CD4-positive, alpha-beta memory T cell (primary cell): ENCODE data around the gene TRIM65. TPM values are rescaled to one million over a fixed set of nuclear protein-coding genes. Genes with fewer than 3 reads are reported as not detected.

Experiments used
- CTCF ChIA-PET: fragments of 350-600 bp; sonication (Branson Sonifier 250); formaldehyde crosslinking; loops from one replicate; lab custom pipeline; 2021; ENCODE audit warnings: inconsistent platforms; ENCODE audit not compliant: partially characterized antibody; lab: Charles Lee
- POLR2A ChIA-PET: fragments of 350-600 bp; sonication (Branson Sonifier 250); formaldehyde crosslinking; loops from one replicate; lab custom pipeline; 2021; ENCODE audit not compliant: partially characterized antibody; lab: Charles Lee
- DNase-seq, 5 donors: peaks; one replicate each; pipeline versions ENCODE4 v3.0.0 to v3.0.0-alpha.2; 2020 to 2022; ENCODE audit warnings: mixed read lengths in 1 of 5
- H3K27ac ChIP-seq: one replicate; pipeline ENCODE4 v1.7.0; 2013; ENCODE audit warnings: low read depth, low read length
- H3K27me3 ChIP-seq: 2 replicates; pipeline ENCODE4 v1.7.0; 2013; ENCODE audit warnings: mild to moderate bottlenecking, low read length, moderate library complexity; ENCODE audit not compliant: insufficient read depth
- H3K36me3 ChIP-seq: 2 replicates; pipeline ENCODE4 v1.7.0; 2013; ENCODE audit warnings: mild to moderate bottlenecking, low read length, moderate library complexity; ENCODE audit not compliant: insufficient read depth
- H3K4me1 ChIP-seq: 2 replicates; pipeline ENCODE4 v1.7.0; 2013; ENCODE audit warnings: mild to moderate bottlenecking, low read length, moderate library complexity; ENCODE audit not compliant: insufficient read depth
- H3K4me3 ChIP-seq, 2 donors: one replicate each; pipeline ENCODE4 v1.7.0; 2013; ENCODE audit warnings: low read length in 2 of 2, mild to moderate bottlenecking in 1 of 2
- H3K9me3 ChIP-seq, 2 donors: one replicate each; pipeline ENCODE4 v1.7.0; 2013; ENCODE audit warnings: low read length in 2 of 2, control low read depth in 1 of 2; ENCODE audit not compliant: control insufficient read depth in 1 of 2
- H3K27ac Mint-ChIP-seq, 7 donors: one replicate each; pipeline ENCODE4 v1.8.0; 2020 to 2021; ENCODE audit warnings: mixed read lengths in 7 of 7, mild to moderate bottlenecking in 6 of 7, inconsistent platforms in 3 of 7, moderate library complexity in 3 of 7
- H3K27me3 Mint-ChIP-seq, 2 donors: one replicate each; pipeline ENCODE4 v1.8.0; 2020 to 2021; ENCODE audit warnings: mixed read lengths in 2 of 2
- H3K36me3 Mint-ChIP-seq, 2 donors: one replicate each; pipeline ENCODE4 v1.8.0; 2020 to 2021; ENCODE audit warnings: mixed read lengths in 2 of 2, inconsistent platforms in 1 of 2, mild to moderate bottlenecking in 1 of 2
- H3K4me1 Mint-ChIP-seq, 4 donors: one replicate each; pipeline ENCODE4 v1.8.0; 2020 to 2021; ENCODE audit warnings: mixed read lengths in 4 of 4, mild to moderate bottlenecking in 1 of 4
- H3K4me3 Mint-ChIP-seq, 8 donors: one replicate each; pipeline ENCODE4 v1.8.0; 2020 to 2021; ENCODE audit warnings: mixed read lengths in 8 of 8, mild to moderate bottlenecking in 7 of 8, moderate library complexity in 6 of 8, inconsistent platforms in 3 of 8
- H3K9me3 Mint-ChIP-seq, 8 donors: one replicate each; pipeline ENCODE4 v1.8.0; 2020 to 2021; ENCODE audit warnings: mixed read lengths in 8 of 8, mild to moderate bottlenecking in 5 of 8, inconsistent platforms in 3 of 8, moderate library complexity in 1 of 8
- intact Hi-C: fragments of 100-400 bp; cut with micrococcal nuclease; formaldehyde crosslinking; loops from one replicate; pipeline ENCODE4 v1.15.1; 2023
- polyA plus RNA-seq, 2 donors: library from polyadenylated mRNA; unstranded; fragments of 300-500 nt; fragmentation: Illumina TruSeq; gene quantifications; one replicate each; pipeline ENCODE4 v1.2.3, GENCODE V29; 2021
- total RNA-seq, 2 experiments: library from RNA; stranded (reverse); gene quantifications; one replicate each; pipeline ENCODE4 v1.2.3, GENCODE V29; 2021

Gene TRIM65
- total and polyA plus RNA-seq, 4 experiments from 2014 or later, result 17.7 to 36.9 (median 32.6) TPM

- Mint-ChIP-seq H3K27me3 (no peaks in the 10 kb centered on the region), H3K9me3 (no peaks in the 10 kb centered on the region), H3K4me1 (peaks cover 15 to 57% (median 28%) of the 10 kb centered on the region in 4 donors), H3K36me3 (peaks cover 22 to 53% of the 10 kb centered on the region in 2 donors), H3K4me3 (no peak overlapping the region), H3K27ac (peak overlapping the region in 3 of 7 donors; percentile 18 to 55 (median 19))
- H3K36me3 ChIP-seq, result peaks cover 46% of the 10 kb centered on the region
- H3K27ac ChIP-seq, result no peak overlapping the region
- ChIA-PET CTCF (interaction anchor here (1.0 to 6.8 kb wide), 10 partner anchors 16 to 154 kb away, joined by 3 to 46 read pairs (median 5); partner anchors contain the start of gene GALK1), POLR2A (interaction anchor here (1.3 to 26.2 kb wide), 6 partner anchors 15 to 100 kb away, joined by 3 to 563 read pairs (median 110); partner anchors contain the start of genes TRIM47, TRIM65 and UNK)
- H3K4me1 ChIP-seq, result peaks cover 41% of the 10 kb centered on the region
- H3K9me3 ChIP-seq, result no peaks in the 10 kb centered on the region
- DNase-seq, result no peak
- no peaks in the 10 kb centered on the region for H3K27me3 ChIP-seq
- H3K4me3 ChIP-seq, result no peak overlapping the region
- intact Hi-C loops, result no loop called here
Observed at GRCh38 chr17:75849724-75850123, 47.0 kb downstream of the TRIM65 start.

GRCh38 chr17:75849279-75849646 lies 47.5 kb downstream of the TRIM65 start:
- no peak for DNase-seq
- Mint-ChIP-seq H3K27ac (peak overlapping the region in 3 of 7 donors; percentile 18 to 55 (median 19)), H3K4me3 (no peak overlapping the region), H3K4me1 (peaks cover 15 to 52% (median 26%) of the 10 kb centered on the region in 4 donors), H3K36me3 (peaks cover 22 to 52% of the 10 kb centered on the region in 2 donors), H3K27me3 (no peaks in the 10 kb centered on the region), H3K9me3 (no peaks in the 10 kb centered on the region)
- Histone ChIP-seq H3K9me3 (no peaks in the 10 kb centered on the region), H3K27ac (no peak overlapping the region), H3K36me3 (peaks cover 46% of the 10 kb centered on the region), H3K4me1 (peaks cover 41% of the 10 kb centered on the region), H3K4me3 (no peak overlapping the region), H3K27me3 (no peaks in the 10 kb centered on the region)
- ChIA-PET POLR2A (interaction anchor here (0.6 to 26.2 kb wide), 5 partner anchors 8 to 69 kb away, joined by 3 to 563 read pairs (median 140); partner anchors contain the start of genes TRIM47, TRIM65 and UNK), CTCF (interaction anchor here (1.0 to 6.8 kb wide), 12 partner anchors 16 to 154 kb away, joined by 3 to 46 read pairs (median 6); partner anchors contain the start of gene GALK1)
- intact Hi-C loops, result no loop called here

GRCh38 chr17:75848523-75849278 lies 48.0 kb downstream of the TRIM65 start:
- ChIA-PET CTCF (interaction anchor here (0.8 to 6.8 kb wide), 22 partner anchors 11 to 155 kb away, joined by 3 to 46 read pairs (median 4); partner anchors contain the start of gene GALK1), POLR2A (interaction anchor here (0.6 to 26.2 kb wide), 6 partner anchors 9 to 68 kb away, joined by 3 to 563 read pairs (median 110); partner anchors contain the start of genes TRIM47, TRIM65 and UNK)
- Histone ChIP-seq H3K4me1 (peaks cover 38% of the 10 kb centered on the region), H3K9me3 (no peaks in the 10 kb centered on the region), H3K27me3 (no peaks in the 10 kb centered on the region), H3K36me3 (peaks cover 46% of the 10 kb centered on the region), H3K27ac (peak overlapping the region; percentile 19), H3K4me3 (no peak overlapping the region)
- intact Hi-C loops, result loop anchor here (1.0 kb wide), 2 partner anchors 84 to 95 kb away; no protein-coding TSS in a partner anchor
- H3K4me1 Mint-ChIP-seq, result peaks cover 13 to 48% (median 26%) of the 10 kb centered on the region in 4 donors
- H3K9me3 Mint-ChIP-seq, result no peaks in the 10 kb centered on the region
- H3K27me3 Mint-ChIP-seq, result no peaks in the 10 kb centered on the region
- peak; percentile 72 to 78 (median 76) for DNase-seq
- H3K27ac Mint-ChIP-seq, result peak overlapping the region; percentile 72 to 93 (median 88)
- H3K36me3 Mint-ChIP-seq, result peaks cover 22 to 53% of the 10 kb centered on the region in 2 donors
- H3K4me3 Mint-ChIP-seq, result peak overlapping the region in 3 of 8 donors; percentile 20 to 77 (median 59)

GRCh38 chr17:75847614-75848522 lies 48.9 kb downstream of the TRIM65 start:
- Histone ChIP-seq H3K27me3 (no peaks in the 10 kb centered on the region), H3K36me3 (peaks cover 46% of the 10 kb centered on the region), H3K27ac (peak overlapping the region; percentile 19), H3K4me3 (no peak overlapping the region), H3K9me3 (no peaks in the 10 kb centered on the region), H3K4me1 (peaks cover 32% of the 10 kb centered on the region)
- Mint-ChIP-seq H3K27me3 (no peaks in the 10 kb centered on the region), H3K27ac (peak overlapping the region; percentile 67 to 93 (median 88)), H3K4me1 (peaks cover 9 to 41% (median 24%) of the 10 kb centered on the region in 4 donors), H3K36me3 (peaks cover 22 to 56% of the 10 kb centered on the region in 2 donors), H3K9me3 (no peaks in the 10 kb centered on the region), H3K4me3 (peak overlapping the region in 2 of 8 donors; percentile 59 to 77)
- POLR2A ChIA-PET, result interaction anchor here (0.8 to 26.2 kb wide), 10 partner anchors 6 to 84 kb away, joined by 3 to 563 read pairs (median 80); partner anchors contain the start of genes GALK1, TRIM47, TRIM65 and UNK
- CTCF ChIA-PET, result interaction anchor here (0.6 to 6.8 kb wide), 24 partner anchors 8 to 137 kb away, joined by 3 to 46 read pairs (median 4); partner anchors contain the start of genes GALK1 and WBP2
- DNase-seq, result no peak
- intact Hi-C loops, result loop anchor here (1.0 kb wide), 2 partner anchors 84 to 95 kb away; no protein-coding TSS in a partner anchor

GRCh38 chr17:75846692-75847613 lies 49.8 kb downstream of the TRIM65 start:
- Mint-ChIP-seq H3K27me3 (no peaks in the 10 kb centered on the region), H3K4me3 (peak overlapping the region in 1 of 8 donors; percentile 39), H3K4me1 (peaks cover 9 to 41% (median 25%) of the 10 kb centered on the region in 4 donors), H3K36me3 (peaks cover 24 to 56% of the 10 kb centered on the region in 2 donors), H3K27ac (peak overlapping the region in 3 of 7 donors; percentile 24 to 82 (median 35)), H3K9me3 (no peaks in the 10 kb centered on the region)
- no peak for DNase-seq
- CTCF ChIA-PET, result interaction anchor here (0.6 to 6.8 kb wide), 16 partner anchors 9 to 270 kb away, joined by 3 to 46 read pairs (median 6); partner anchors contain the start of genes GALK1 and WBP2
- Histone ChIP-seq H3K4me3 (no peak overlapping the region), H3K9me3 (no peaks in the 10 kb centered on the region), H3K27ac (no peak overlapping the region), H3K27me3 (no peaks in the 10 kb centered on the region), H3K4me1 (peaks cover 42% of the 10 kb centered on the region), H3K36me3 (peaks cover 46% of the 10 kb centered on the region)
- POLR2A ChIA-PET, result interaction anchor here (1.2 to 26.2 kb wide), 10 partner anchors 7 to 93 kb away, joined by 3 to 563 read pairs (median 80); partner anchors contain the start of genes GALK1, TRIM47, TRIM65 and UNK
- intact Hi-C loops, result no loop called here
